Suprapubic skin (tissue), 4 donors: ENCODE data around the gene TRPV2.

Source experiments
- EP300 ChIP-seq: sonication (generic); formaldehyde crosslinking; IDR thresholded peaks from one replicate; pipeline ENCODE4 v1.6.1; 2017; ENCODE audit warnings: antibody characterized with exemption
- POLR2A ChIP-seq, 2 donors: fragments of 450-650 bp; IDR thresholded peaks; one replicate each; pipeline ENCODE4 v1.6.1; 2017; ENCODE audit warnings: antibody characterized with exemption in 2 of 2, mild to moderate bottlenecking in 2 of 2, moderate library complexity in 2 of 2
- POLR2AphosphoS5 ChIP-seq, 3 donors: sonication (generic); formaldehyde crosslinking; IDR thresholded peaks; one replicate each; pipeline ENCODE4 v1.6.1; 2017; ENCODE audit warnings: antibody characterized with exemption in 3 of 3
- TF ChIP-seq, protein P1 (sequence below), 2 donors: fragments of 200-600 bp in 1 of 2; fragments of 450-650 bp in 1 of 2; sonication (generic) in 1 of 2; IDR thresholded peaks; one replicate each; pipeline ENCODE4 v1.5.1; 2016 to 2019; ENCODE audit warnings: antibody characterized with exemption in 2 of 2, mild to moderate bottlenecking in 1 of 2, moderate library complexity in 1 of 2

DNA sequence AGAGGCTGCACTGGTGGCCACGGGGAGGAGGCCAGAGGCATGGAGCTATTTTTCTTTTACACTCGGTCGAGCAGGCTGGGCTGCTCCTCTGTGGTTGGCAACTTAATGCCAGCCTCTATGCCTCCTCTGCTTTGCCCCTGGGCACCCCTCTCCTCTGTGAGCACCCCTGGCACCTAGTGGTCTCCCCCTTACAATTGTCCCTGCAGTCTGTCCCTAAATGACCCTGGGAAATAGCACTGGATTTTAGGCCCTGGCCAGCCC, 49.6 kb downstream of the TRPV2 start:
- TF ChIP-seq POLR2A (IDR thresholded peaks at IDR 0.05) = no peak
- TF ChIP-seq, protein P1, sequence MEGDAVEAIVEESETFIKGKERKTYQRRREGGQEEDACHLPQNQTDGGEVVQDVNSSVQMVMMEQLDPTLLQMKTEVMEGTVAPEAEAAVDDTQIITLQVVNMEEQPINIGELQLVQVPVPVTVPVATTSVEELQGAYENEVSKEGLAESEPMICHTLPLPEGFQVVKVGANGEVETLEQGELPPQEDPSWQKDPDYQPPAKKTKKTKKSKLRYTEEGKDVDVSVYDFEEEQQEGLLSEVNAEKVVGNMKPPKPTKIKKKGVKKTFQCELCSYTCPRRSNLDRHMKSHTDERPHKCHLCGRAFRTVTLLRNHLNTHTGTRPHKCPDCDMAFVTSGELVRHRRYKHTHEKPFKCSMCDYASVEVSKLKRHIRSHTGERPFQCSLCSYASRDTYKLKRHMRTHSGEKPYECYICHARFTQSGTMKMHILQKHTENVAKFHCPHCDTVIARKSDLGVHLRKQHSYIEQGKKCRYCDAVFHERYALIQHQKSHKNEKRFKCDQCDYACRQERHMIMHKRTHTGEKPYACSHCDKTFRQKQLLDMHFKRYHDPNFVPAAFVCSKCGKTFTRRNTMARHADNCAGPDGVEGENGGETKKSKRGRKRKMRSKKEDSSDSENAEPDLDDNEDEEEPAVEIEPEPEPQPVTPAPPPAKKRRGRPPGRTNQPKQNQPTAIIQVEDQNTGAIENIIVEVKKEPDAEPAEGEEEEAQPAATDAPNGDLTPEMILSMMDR (IDR thresholded peaks at IDR 0.05) = no peak
- no peak for TF ChIP-seq EP300
- no peak for TF ChIP-seq POLR2AphosphoS5 (IDR thresholded peaks at IDR 0.05)
